Fibroblast of lung (primary cell): ENCODE data around the gene SFI1. TPM values are rescaled to one million over a fixed set of nuclear protein-coding genes. Genes with fewer than 3 reads are reported as not detected.

Experiments
- DNase-seq, 2 donors: peaks; one replicate each; pipeline versions ENCODE4 v3.0.0 to v3.0.0-alpha.2; 2010; ENCODE audit warnings: low read depth in 2 of 2
- H2AFZ ChIP-seq: 2 replicates; pipeline ENCODE4 v1.5.1; 2012; ENCODE audit warnings: low read length, control low read depth, inconsistent platforms
- H3K27ac ChIP-seq: 2 replicates; pipeline ENCODE4 v1.5.1; 2011; ENCODE audit warnings: low read length, control low read depth; ENCODE audit not compliant: insufficient read depth
- H3K27me3 ChIP-seq: 2 replicates; pipeline ENCODE4 v1.5.1; 2011; ENCODE audit warnings: mild to moderate bottlenecking, low read length; ENCODE audit not compliant: control insufficient read depth, insufficient read depth
- H3K36me3 ChIP-seq: 2 replicates; pipeline ENCODE4 v1.5.1; 2011; ENCODE audit warnings: low read length; ENCODE audit not compliant: control insufficient read depth, insufficient read depth
- H3K4me1 ChIP-seq: 2 replicates; pipeline ENCODE4 v1.5.1; 2011; ENCODE audit warnings: low read length; ENCODE audit not compliant: control insufficient read depth, insufficient read depth; ENCODE audit errors: extremely low read depth
- H3K4me2 ChIP-seq: 2 replicates; pipeline ENCODE4 v1.5.1; 2011; ENCODE audit warnings: low read length, control low read depth; ENCODE audit not compliant: insufficient read depth; ENCODE audit errors: extremely low read depth
- H3K4me3 ChIP-seq, 4 experiments: fragments of 200-600 bp in 1 of 4; sonication (generic) in 1 of 4; replicated peaks in 1 of 4; 2 replicates each; pipeline ENCODE4 v1.5.1; 2011 to 2016; ENCODE audit warnings: low read length in 4 of 4, low read depth in 3 of 4, mild to moderate bottlenecking in 3 of 4, control low read depth in 2 of 4, inconsistent platforms in 1 of 4, mixed read lengths in 1 of 4; ENCODE audit not compliant: insufficient read depth in 1 of 4; ENCODE audit errors: control extremely low read depth in 1 of 4
- H3K79me2 ChIP-seq: 2 replicates; pipeline ENCODE4 v1.5.1; 2012; ENCODE audit warnings: mild to moderate bottlenecking, low read length, inconsistent platforms; ENCODE audit not compliant: control insufficient read depth, insufficient read depth
- H3K9ac ChIP-seq: 2 replicates; pipeline ENCODE4 v1.5.1; 2011; ENCODE audit warnings: mild to moderate bottlenecking, low read length, control low read depth; ENCODE audit not compliant: insufficient read depth
- H3K9me3 ChIP-seq: 2 replicates; pipeline ENCODE4 v1.5.1; 2012; ENCODE audit warnings: low read depth, low read length; ENCODE audit not compliant: control insufficient read depth, insufficient read depth
- H4K20me1 ChIP-seq: 2 replicates; pipeline ENCODE4 v1.5.1; 2011; ENCODE audit warnings: low read length; ENCODE audit not compliant: control insufficient read depth, insufficient read depth; ENCODE audit errors: extremely low read depth
- EZH2 ChIP-seq: IDR thresholded peaks from 2 replicates; pipeline ENCODE4 v1.5.1; 2012; ENCODE audit warnings: low read length, control low read depth, mild to moderate bottlenecking; ENCODE audit errors: missing control alignments
- polyA plus RNA-seq, 2 donors: library from polyadenylated mRNA; depleted of rRNA in 1 of 2; stranded (reverse) in 1 of 2; unstranded in 1 of 2; fragments of >200 nt; gene quantifications; 2 replicates each; pipeline ENCODE4 v1.2.1, GENCODE V29; 2011 to 2012; ENCODE audit warnings: missing spikeins in 1 of 2
- total RNA-seq: library from RNA; depleted of rRNA; stranded (reverse); fragments of >200 nt; gene quantifications from 2 replicates; pipeline ENCODE4 v1.2.1, GENCODE V29; 2014
- TF ChIP-seq, protein P1 (sequence below), 2 donors: IDR thresholded peaks in 1 of 2; conservative IDR thresholded peaks in 1 of 2; 1 replicate in 1 of 2; 2 replicates in 1 of 2; pipeline ENCODE4 v1.5.1; 2011 to 2012; ENCODE audit warnings: low read length in 2 of 2, control low read depth in 1 of 2, inconsistent platforms in 1 of 2, low read depth in 1 of 2, mild to moderate bottlenecking in 1 of 2

Gene SFI1
- total and polyA plus RNA-seq, 2 donors (not counting 1 experiment from before 2014, with no cell fraction given), result 3.6 to 11.4 TPM

DNA sequence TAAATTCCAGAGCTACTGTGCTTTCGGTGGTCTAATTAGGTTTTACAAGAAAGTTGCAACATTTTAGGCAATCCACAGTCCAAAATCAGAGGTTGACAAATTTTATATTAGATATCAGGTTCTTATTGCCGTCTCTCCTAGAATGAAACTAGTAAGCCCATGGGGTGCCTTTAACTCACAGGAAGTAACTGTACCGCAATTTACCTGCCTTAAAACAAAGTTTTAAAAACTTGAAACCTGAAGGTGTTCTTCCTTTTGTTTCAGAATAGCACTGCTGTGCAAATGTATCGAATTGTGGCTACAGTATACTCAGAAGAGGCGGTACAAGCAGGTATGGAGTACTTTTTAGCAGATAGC is 88.4 kb downstream of the SFI1 start:
- H2AFZ ChIP-seq, result no peak overlapping the region
- no peaks in the 10 kb centered on the region for H3K36me3 ChIP-seq
- no peaks in the 10 kb centered on the region for H3K27me3 ChIP-seq
- no peak for TF ChIP-seq EZH2
- TF ChIP-seq, protein P1, sequence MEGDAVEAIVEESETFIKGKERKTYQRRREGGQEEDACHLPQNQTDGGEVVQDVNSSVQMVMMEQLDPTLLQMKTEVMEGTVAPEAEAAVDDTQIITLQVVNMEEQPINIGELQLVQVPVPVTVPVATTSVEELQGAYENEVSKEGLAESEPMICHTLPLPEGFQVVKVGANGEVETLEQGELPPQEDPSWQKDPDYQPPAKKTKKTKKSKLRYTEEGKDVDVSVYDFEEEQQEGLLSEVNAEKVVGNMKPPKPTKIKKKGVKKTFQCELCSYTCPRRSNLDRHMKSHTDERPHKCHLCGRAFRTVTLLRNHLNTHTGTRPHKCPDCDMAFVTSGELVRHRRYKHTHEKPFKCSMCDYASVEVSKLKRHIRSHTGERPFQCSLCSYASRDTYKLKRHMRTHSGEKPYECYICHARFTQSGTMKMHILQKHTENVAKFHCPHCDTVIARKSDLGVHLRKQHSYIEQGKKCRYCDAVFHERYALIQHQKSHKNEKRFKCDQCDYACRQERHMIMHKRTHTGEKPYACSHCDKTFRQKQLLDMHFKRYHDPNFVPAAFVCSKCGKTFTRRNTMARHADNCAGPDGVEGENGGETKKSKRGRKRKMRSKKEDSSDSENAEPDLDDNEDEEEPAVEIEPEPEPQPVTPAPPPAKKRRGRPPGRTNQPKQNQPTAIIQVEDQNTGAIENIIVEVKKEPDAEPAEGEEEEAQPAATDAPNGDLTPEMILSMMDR (conservative IDR thresholded peaks at IDR 0.05 in 1 of 2, IDR thresholded peaks at IDR 0.05 in 1 of 2; ENCODE audit: low read depth in 1 of 2, low read length in 2 of 2), result no peak
- peaks cover 16% of the 10 kb centered on the region for H3K4me1 ChIP-seq
- no peak for DNase-seq
- H3K9ac ChIP-seq, result no peak overlapping the region
- H3K4me3 ChIP-seq, result no peak overlapping the region
- no peak overlapping the region for H3K27ac ChIP-seq
- H3K4me2 ChIP-seq, result no peak overlapping the region
- H3K79me2 ChIP-seq, result no peaks in the 10 kb centered on the region
- H3K9me3 ChIP-seq, result no peaks in the 10 kb centered on the region
- H4K20me1 ChIP-seq, result no peaks in the 10 kb centered on the region

DNA sequence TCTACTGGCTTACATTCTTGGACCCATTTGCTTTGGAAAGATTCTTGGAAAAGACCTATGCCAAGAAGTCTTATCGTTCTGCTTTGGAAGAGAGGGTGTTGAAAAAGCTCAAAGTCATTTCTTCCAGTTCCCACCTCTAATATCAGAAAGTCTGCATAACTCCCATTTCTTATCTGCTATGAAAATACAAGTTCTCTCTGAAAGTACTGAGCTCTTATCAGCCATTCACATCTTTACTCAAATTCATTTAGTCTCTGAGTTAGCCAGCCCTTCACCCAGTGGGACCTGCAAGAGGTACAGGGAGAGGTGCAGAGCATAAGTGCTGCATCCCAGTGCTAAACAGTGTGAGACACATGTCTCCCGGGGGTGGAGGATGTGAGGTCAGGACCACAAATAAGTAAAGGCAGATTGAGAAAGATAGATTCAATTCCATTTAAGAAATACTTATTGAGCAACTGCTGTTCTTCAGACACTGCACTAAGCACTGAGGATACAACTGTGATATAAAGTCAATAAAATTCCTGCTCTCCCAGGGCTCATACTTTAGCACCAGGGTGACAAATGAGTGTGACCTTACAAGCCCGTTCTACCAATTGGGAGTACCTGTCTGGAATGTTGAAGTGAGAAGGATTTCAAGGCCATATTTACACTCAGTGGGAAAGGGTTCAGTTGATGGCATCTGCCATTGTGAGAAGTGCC is 89.0 kb downstream of the SFI1 start:
- no peaks in the 10 kb centered on the region for H4K20me1 ChIP-seq
- peak; percentile 29 to 33 for DNase-seq
- no peaks in the 10 kb centered on the region for H3K79me2 ChIP-seq
- H3K4me2 ChIP-seq, result no peak overlapping the region
- H3K27me3 ChIP-seq, result no peaks in the 10 kb centered on the region
- no peak overlapping the region for H3K4me3 ChIP-seq
- peaks cover 16% of the 10 kb centered on the region for H3K4me1 ChIP-seq
- no peak overlapping the region for H3K27ac ChIP-seq
- no peak overlapping the region for H3K9ac ChIP-seq
- no peak for TF ChIP-seq EZH2
- TF ChIP-seq, protein P1 (conservative IDR thresholded peaks at IDR 0.05 in 1 of 2, IDR thresholded peaks at IDR 0.05 in 1 of 2; ENCODE audit: low read depth in 1 of 2, low read length in 2 of 2), result no peak
- no peak overlapping the region for H2AFZ ChIP-seq
- no peaks in the 10 kb centered on the region for H3K9me3 ChIP-seq
- no peaks in the 10 kb centered on the region for H3K36me3 ChIP-seq

DNA sequence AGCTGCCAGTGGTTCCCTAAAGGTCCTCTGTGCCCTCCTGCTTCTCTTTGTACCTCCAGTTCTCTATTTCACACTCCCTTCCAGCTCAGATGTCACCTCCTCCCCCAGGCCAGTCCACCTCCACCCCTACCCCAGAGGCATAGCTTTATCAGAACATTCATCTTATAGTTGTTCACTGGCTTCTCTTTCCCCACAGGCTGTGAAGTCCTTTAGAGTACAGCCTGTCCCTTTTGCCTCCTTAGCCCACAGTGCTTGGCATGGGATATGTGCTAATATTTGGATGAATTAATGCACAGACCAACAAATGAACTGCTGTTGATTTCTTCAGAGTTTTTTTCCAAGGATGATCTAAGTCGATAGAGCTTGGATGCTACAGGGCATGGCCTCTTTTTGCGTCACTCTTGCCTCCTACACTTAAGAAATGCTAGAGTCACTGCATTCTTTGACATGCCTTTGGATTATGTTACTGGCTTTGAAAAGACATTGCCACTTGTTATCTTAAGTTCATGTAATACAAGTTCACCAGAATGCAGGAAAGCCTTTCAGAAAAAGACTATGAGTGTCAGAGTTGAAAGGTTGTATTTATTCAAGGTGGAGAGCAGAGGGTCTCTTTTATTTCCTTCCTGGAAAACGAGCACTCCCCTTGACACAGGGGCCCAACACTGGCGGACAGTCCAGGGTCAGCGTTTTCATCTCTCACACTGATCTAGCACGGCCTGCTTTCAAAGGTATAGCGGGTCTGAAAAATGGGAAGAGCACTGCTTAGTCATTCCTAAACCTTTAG is 90.0 kb downstream of the SFI1 start:
- no peaks in the 10 kb centered on the region for H3K27me3 ChIP-seq
- no peaks in the 10 kb centered on the region for H3K79me2 ChIP-seq
- H2AFZ ChIP-seq, result no peak overlapping the region
- H3K36me3 ChIP-seq, result no peaks in the 10 kb centered on the region
- H3K4me3 ChIP-seq, result no peak overlapping the region
- no peak overlapping the region for H3K27ac ChIP-seq
- DNase-seq, result peak; percentile 56 to 75
- no peak for TF ChIP-seq EZH2
- TF ChIP-seq, protein P1 (conservative IDR thresholded peaks at IDR 0.05 in 1 of 2, IDR thresholded peaks at IDR 0.05 in 1 of 2; ENCODE audit: low read depth in 1 of 2, low read length in 2 of 2), result no peak
- no peaks in the 10 kb centered on the region for H4K20me1 ChIP-seq
- no peak overlapping the region for H3K4me2 ChIP-seq
- no peaks in the 10 kb centered on the region for H3K9me3 ChIP-seq
- H3K4me1 ChIP-seq, result peaks cover 16% of the 10 kb centered on the region
- H3K9ac ChIP-seq, result no peak overlapping the region
